NB4 (cell line): Measurements from ENCODE around the gene F13A1.

ENCODE experiments used
- CTCF ChIP-seq: IDR thresholded peaks from one replicate; pipeline ENCODE4 v1.5.1; 2012; ENCODE audit warnings: low read depth, low read length
- MAX ChIP-seq: IDR thresholded peaks from 2 replicates; pipeline ENCODE4 v1.6.1; 2011; ENCODE audit warnings: low read depth, low read length
- POLR2A ChIP-seq: IDR thresholded peaks from 2 replicates; pipeline ENCODE4 v1.6.1; 2011; ENCODE audit warnings: mild to moderate bottlenecking; ENCODE audit not compliant: insufficient read length; ENCODE audit errors: extremely low read depth

DNA sequence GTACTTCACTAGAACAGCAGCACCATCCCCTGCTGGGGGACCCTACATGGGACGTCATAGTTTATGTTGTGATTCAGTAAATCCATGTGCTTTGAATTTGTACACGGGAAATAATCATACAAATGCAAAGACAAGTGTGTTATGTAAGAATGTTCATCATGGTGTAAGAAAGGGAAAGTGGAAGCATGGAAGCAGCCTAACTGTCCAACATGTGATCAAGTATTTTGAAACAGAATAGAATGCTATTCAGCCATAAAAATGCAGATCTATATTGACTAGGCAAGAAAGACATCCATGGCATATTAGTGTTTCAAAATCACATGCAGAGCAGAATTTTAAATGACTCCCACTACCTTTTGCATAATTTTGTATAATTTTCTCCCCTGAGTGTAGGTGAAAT lies 117.6 kb downstream of the F13A1 start:
- TF ChIP-seq POLR2A = no peak
- TF ChIP-seq CTCF = no peak
- TF ChIP-seq MAX = no peak
